T47D (cell line): ENCODE results near the gene DUSP10.

Source experiments
- DNase-seq, 2 experiments: peaks; one replicate each; pipeline versions ENCODE4 v3.0.0 to v3.0.0-alpha.2; 2011 to 2012; ENCODE audit warnings: low read depth in 1 of 2, low spot score in 1 of 2
- JUND ChIP-seq: IDR thresholded peaks from 2 replicates; pipeline ENCODE4 v1.6.1; 2012; ENCODE audit warnings: low read depth
- in situ Hi-C: cut with HindIII; loops from 2 replicates; pipeline ENCODE4 v1.10.0; 2016; ENCODE audit warnings: low sequenced_read_pairs, low pct_unique_long_range_greater_than_20kb

The DUSP10 gene

GRCh38 chr1:221700948-221701347 is 40.9 kb downstream of the DUSP10 start:
- no peak for TF ChIP-seq JUND
- DNase-seq: no peak
- in situ Hi-C loops: no loop called here

GRCh38 chr1:221700536-221700935 is 41.4 kb downstream of the DUSP10 start:
- no peak for TF ChIP-seq JUND
- in situ Hi-C loops: no loop called here
- DNase-seq: no peak

GRCh38 chr1:221699978-221700519 is 41.8 kb downstream of the DUSP10 start:
- in situ Hi-C loops: no loop called here
- no peak for DNase-seq
- no peak for TF ChIP-seq JUND

- in situ Hi-C loops: no loop called here
- no peak for TF ChIP-seq JUND
- no peak for DNase-seq
Measured at GRCh38 chr1:221699577-221699976, 42.3 kb downstream of the DUSP10 start.

GRCh38 chr1:221698579-221699349 is 43.1 kb downstream of the DUSP10 start:
- DNase-seq: no peak
- no peak for TF ChIP-seq JUND
- in situ Hi-C loops: no loop called here

GRCh38 chr1:221697923-221698425 is 43.9 kb downstream of the DUSP10 start:
- in situ Hi-C loops: no loop called here
- TF ChIP-seq JUND: no peak
- no peak for DNase-seq

- in situ Hi-C loops: no loop called here
- no peak for DNase-seq
Measured at GRCh38 chr1:221696718-221697461, 45.0 kb downstream of the DUSP10 start.

GRCh38 chr1:221696027-221696426 is 45.9 kb downstream of the DUSP10 start:
- in situ Hi-C loops: no loop called here
- no peak for TF ChIP-seq JUND
- no peak for DNase-seq

More at GRCh38 chr1:221696718-221697461, 45.0 kb downstream of the DUSP10 start:
- no peak for TF ChIP-seq JUND

GRCh38 chr1:221695301-221695700 is 46.6 kb downstream of the DUSP10 start:
- no peak for DNase-seq
- in situ Hi-C loops: no loop called here
- no peak for TF ChIP-seq JUND

GRCh38 chr1:221694109-221694508 is 47.8 kb downstream of the DUSP10 start:
- in situ Hi-C loops: no loop called here
- no peak for TF ChIP-seq JUND

GRCh38 chr1:221693087-221693486 is 48.8 kb downstream of the DUSP10 start:
- TF ChIP-seq JUND: no peak
- no peak for DNase-seq
- in situ Hi-C loops: no loop called here

More at GRCh38 chr1:221694109-221694508, 47.8 kb downstream of the DUSP10 start:
- DNase-seq: no peak

GRCh38 chr1:221692643-221693042 is 49.2 kb downstream of the DUSP10 start:
- no peak for DNase-seq
- TF ChIP-seq JUND: no peak
- in situ Hi-C loops: no loop called here

GRCh38 chr1:221691261-221691660 is 50.6 kb downstream of the DUSP10 start:
- no peak for DNase-seq
- in situ Hi-C loops: no loop called here

More at GRCh38 chr1:221691261-221691660, 50.6 kb downstream of the DUSP10 start:
- TF ChIP-seq JUND: no peak
